Epithelial cell of prostate (primary cell): ENCODE data around the gene MARVELD3.

ENCODE experiments used
- DNase-seq: peaks from one replicate; pipeline ENCODE4 v3.0.0-alpha.2; 2011; ENCODE audit warnings: low read depth, low spot score
- H3K27ac ChIP-seq: fragments of 450-650 bp; 2 replicates; pipeline ENCODE4 v1.5.1; 2017; ENCODE audit warnings: mild to moderate bottlenecking

The MARVELD3 gene

GRCh38 chr16:71622088-71622487 lies 3.9 kb upstream of the MARVELD3 start:
- DNase-seq, result no peak
- no peak overlapping the region for H3K27ac ChIP-seq

GRCh38 chr16:71623597-71623996 lies 2.4 kb upstream of the MARVELD3 start:
- no peak for DNase-seq
- H3K27ac ChIP-seq, result no peak overlapping the region

- H3K27ac ChIP-seq, result no peak overlapping the region
- no peak for DNase-seq
Measured at GRCh38 chr16:71625113-71625850, 702 bp upstream of the MARVELD3 start.

GRCh38 chr16:71626858-71627213 lies 852 bp downstream of the MARVELD3 start:
- DNase-seq, result no peak
- peak overlapping the region; percentile 61 for H3K27ac ChIP-seq

- DNase-seq, result no peak
- H3K27ac ChIP-seq, result no peak overlapping the region
Measured at GRCh38 chr16:71627731-71628181, 1.8 kb downstream of the MARVELD3 start.

- peak; percentile 46 for DNase-seq
- H3K27ac ChIP-seq, result no peak overlapping the region
Measured at GRCh38 chr16:71628810-71629209, 2.8 kb downstream of the MARVELD3 start.

GRCh38 chr16:71629278-71630016 lies 3.5 kb downstream of the MARVELD3 start:
- no peak for DNase-seq
- no peak overlapping the region for H3K27ac ChIP-seq

- peak overlapping the region; percentile 2 for H3K27ac ChIP-seq
- peak; percentile 45 for DNase-seq
Measured at GRCh38 chr16:71630808-71631207, 4.8 kb downstream of the MARVELD3 start.

GRCh38 chr16:71631776-71632175 lies 5.8 kb downstream of the MARVELD3 start:
- H3K27ac ChIP-seq, result no peak overlapping the region
- no peak for DNase-seq

- H3K27ac ChIP-seq, result no peak overlapping the region
- DNase-seq, result no peak
Measured at GRCh38 chr16:71635632-71636031, 9.6 kb downstream of the MARVELD3 start.

- no peak for DNase-seq
- H3K27ac ChIP-seq, result no peak overlapping the region
Measured at GRCh38 chr16:71637398-71637797, 11.4 kb downstream of the MARVELD3 start.

GRCh38 chr16:71645450-71645849 lies 19.5 kb downstream of the MARVELD3 start:
- H3K27ac ChIP-seq, result no peak overlapping the region
- no peak for DNase-seq

GRCh38 chr16:71647391-71647790 lies 21.4 kb downstream of the MARVELD3 start:
- H3K27ac ChIP-seq, result no peak overlapping the region
- DNase-seq, result no peak

- no peak for DNase-seq
- no peak overlapping the region for H3K27ac ChIP-seq
Measured at GRCh38 chr16:71648162-71648561, 22.2 kb downstream of the MARVELD3 start.

- H3K27ac ChIP-seq, result no peak overlapping the region
- DNase-seq, result no peak
Measured at GRCh38 chr16:71648921-71649320, 22.9 kb downstream of the MARVELD3 start.

GRCh38 chr16:71649704-71650103 lies 23.7 kb downstream of the MARVELD3 start:
- DNase-seq, result no peak
- H3K27ac ChIP-seq, result no peak overlapping the region

- H3K27ac ChIP-seq, result no peak overlapping the region
- no peak for DNase-seq
Measured at GRCh38 chr16:71658771-71659170, 32.8 kb downstream of the MARVELD3 start.

GRCh38 chr16:71659471-71659870 lies 33.5 kb downstream of the MARVELD3 start:
- DNase-seq, result no peak

GRCh38 chr16:71666264-71666663 lies 40.3 kb downstream of the MARVELD3 start:
- H3K27ac ChIP-seq, result no peak overlapping the region
- no peak for DNase-seq

More at GRCh38 chr16:71659471-71659870, 33.5 kb downstream of the MARVELD3 start:
- H3K27ac ChIP-seq, result no peak overlapping the region

- no peak overlapping the region for H3K27ac ChIP-seq
- DNase-seq, result no peak
Measured at GRCh38 chr16:71666928-71667707, 41.1 kb downstream of the MARVELD3 start.
